HG03460 (cell line): ENCODE measurements around the gene GRAMD2A.

Experiments
- ATAC-seq: cut with Tn5 transposase; IDR thresholded peaks from one replicate; pipeline ENCODE4 v1.9.1; 2021; ENCODE audit not compliant: unreplicated experiment

The GRAMD2A gene

GRCh38 chr15:72197460-72198355 lies at the start of gene GRAMD2A:
Gene GRAMD2A (minus strand): TSS chr15:72197787.
- no peak for ATAC-seq

- no peak for ATAC-seq
These were observed 45.3 kb upstream of the GRAMD2A start for GRCh38 chr15:72242775-72243370.

GRCh38 chr15:72239652-72240051 lies 42.1 kb upstream of the GRAMD2A start:
- ATAC-seq: no peak

GRCh38 chr15:72238586-72238985 lies 41.0 kb upstream of the GRAMD2A start:
- no peak for ATAC-seq

- ATAC-seq: no peak
These were observed 40.3 kb upstream of the GRAMD2A start for GRCh38 chr15:72237853-72238224.

- peak; percentile 70 for ATAC-seq
These were observed 39.7 kb upstream of the GRAMD2A start for GRCh38 chr15:72237029-72237852.

- ATAC-seq: no peak
These were observed 38.9 kb upstream of the GRAMD2A start for GRCh38 chr15:72236381-72237003.

GRCh38 chr15:72235298-72235697 lies 37.7 kb upstream of the GRAMD2A start:
- no peak for ATAC-seq

GRCh38 chr15:72233769-72234168 lies 36.2 kb upstream of the GRAMD2A start:
- ATAC-seq: no peak

- ATAC-seq: no peak
These were observed 34.4 kb upstream of the GRAMD2A start for GRCh38 chr15:72231833-72232478.

GRCh38 chr15:72231066-72231832 lies 33.7 kb upstream of the GRAMD2A start, which contains the start of gene PKM:
Gene PKM (minus strand): TSS chr15:72231190. CDS start chr15:72219097, 12,093 bp downstream.
- peak; percentile 32 for ATAC-seq

- no peak for ATAC-seq
These were observed 32.8 kb upstream of the GRAMD2A start for GRCh38 chr15:72230197-72231065.

- no peak for ATAC-seq
These were observed 32.3 kb upstream of the GRAMD2A start for GRCh38 chr15:72229947-72230196.

- ATAC-seq: no peak
These were observed 31.7 kb upstream of the GRAMD2A start for GRCh38 chr15:72229076-72229946.

- ATAC-seq: no peak
These were observed 30.1 kb upstream of the GRAMD2A start for GRCh38 chr15:72227720-72228119.

GRCh38 chr15:72227192-72227586 lies 29.6 kb upstream of the GRAMD2A start:
- no peak for ATAC-seq

- no peak for ATAC-seq
These were observed 25.7 kb upstream of the GRAMD2A start for GRCh38 chr15:72223278-72223677.

- ATAC-seq: no peak
These were observed 24.8 kb upstream of the GRAMD2A start for GRCh38 chr15:72222393-72222792.
